WTC11 (cell line): ENCODE results near the gene TSHZ3. TPM values are rescaled to one million over a fixed set of nuclear protein-coding genes. Genes with fewer than 3 reads are reported as not detected.
A peak's percentile ranks its signal among the peaks of the same experiment; 100 is the strongest.

Source experiments
- ATAC-seq: fragments of 200-7000 bp; cut with Tn5 transposase; 2 replicates; pipeline ENCODE4 v1.10.0; 2021; ENCODE audit warnings: mild to moderate bottlenecking, moderate library complexity
- CTCF ChIA-PET: fragments of 300-600 bp; sonication (Branson Sonifier 250); formaldehyde crosslinking; loops from one replicate; lab custom pipeline; 2021; ENCODE audit warnings: antibody characterized with exemption; lab: Charles Lee
- POLR2A ChIA-PET: fragments of 350-600 bp; sonication (Branson Sonifier 250); formaldehyde crosslinking; loops from one replicate; lab custom pipeline; 2021; ENCODE audit warnings: antibody characterized with exemption; lab: Charles Lee
- DNase-seq: peaks from one replicate; pipeline ENCODE4 v3.0.0; 2021; ENCODE audit warnings: low spot score
- H3K27ac Mint-ChIP-seq: 2 replicates; pipeline ENCODE4 v1.8.0; 2021; ENCODE audit warnings: mixed read lengths
- H3K27me3 Mint-ChIP-seq: 2 replicates; pipeline ENCODE4 v1.8.0; 2021; ENCODE audit warnings: low read depth, mild to moderate bottlenecking, moderate library complexity, mixed read lengths
- H3K36me3 Mint-ChIP-seq: 2 replicates; pipeline ENCODE4 v1.8.0; 2021; ENCODE audit warnings: mixed read lengths
- H3K4me1 Mint-ChIP-seq: 2 replicates; pipeline ENCODE4 v1.8.0; 2022; ENCODE audit warnings: mixed read lengths
- H3K4me3 Mint-ChIP-seq: 2 replicates; pipeline ENCODE4 v1.8.0; 2021; ENCODE audit warnings: mild to moderate bottlenecking, moderate library complexity, mixed read lengths
- H3K9me3 Mint-ChIP-seq: 2 replicates; pipeline ENCODE4 v1.8.0; 2021; ENCODE audit warnings: mixed read lengths
- AFF4 ChIP-seq: sonication (generic); formaldehyde crosslinking; IDR thresholded peaks from 2 replicates; pipeline ENCODE4 v1.8.1; 2023; ENCODE audit warnings: mild to moderate bottlenecking, missing genetic modification reagents, borderline replicate concordance
- CREM ChIP-seq: sonication (generic); formaldehyde crosslinking; IDR thresholded peaks from 2 replicates; pipeline ENCODE4 v1.8.1; 2022; ENCODE audit warnings: mild to moderate bottlenecking, missing genetic modification reagents, moderate library complexity
- E2F4 ChIP-seq: sonication (generic); formaldehyde crosslinking; IDR thresholded peaks from 2 replicates; pipeline ENCODE4 v1.8.1; 2022; ENCODE audit warnings: low read depth, mild to moderate bottlenecking, moderate library complexity, missing genetic modification reagents, borderline replicate concordance
- ELF4 ChIP-seq: sonication (generic); formaldehyde crosslinking; IDR thresholded peaks from 2 replicates; pipeline ENCODE4 v1.8.1; 2022; ENCODE audit warnings: low read depth, mild to moderate bottlenecking, moderate library complexity, missing genetic modification reagents
- ESRRA ChIP-seq: sonication (generic); formaldehyde crosslinking; IDR thresholded peaks from 2 replicates; pipeline ENCODE4 v1.8.1; 2022; ENCODE audit warnings: mild to moderate bottlenecking, missing genetic modification reagents, borderline replicate concordance
- GABPB1 ChIP-seq: sonication (generic); formaldehyde crosslinking; IDR thresholded peaks from 2 replicates; pipeline ENCODE4 v1.8.1; 2023; ENCODE audit warnings: mild to moderate bottlenecking, missing genetic modification reagents
- IRF2 ChIP-seq: sonication (generic); formaldehyde crosslinking; IDR thresholded peaks from 2 replicates; pipeline ENCODE4 v1.8.0; 2022; ENCODE audit warnings: low read depth, missing genetic modification reagents, borderline replicate concordance
- MXD4 ChIP-seq: fragments of 250-450 bp; sonication (Bioruptor Pico); IDR thresholded peaks from 2 replicates; pipeline ENCODE4 v1.8.0; 2021; ENCODE audit warnings: mild to moderate bottlenecking, moderate library complexity, borderline replicate concordance
- NFE2L1 ChIP-seq: sonication (generic); formaldehyde crosslinking; IDR thresholded peaks from 2 replicates; pipeline ENCODE4 v1.8.1; 2023; ENCODE audit warnings: missing genetic modification reagents
- PRRX2 ChIP-seq: fragments of 250-450 bp; sonication (Bioruptor Pico); IDR thresholded peaks from 2 replicates; pipeline ENCODE4 v1.8.0; 2021; ENCODE audit warnings: mild to moderate bottlenecking
- RELA ChIP-seq: sonication (generic); formaldehyde crosslinking; IDR thresholded peaks from 2 replicates; pipeline ENCODE4 v1.8.1; 2022; ENCODE audit warnings: missing genetic modification reagents, mild to moderate bottlenecking, borderline replicate concordance
- RORB ChIP-seq: fragments of 250-450 bp; sonication (Bioruptor Pico); IDR thresholded peaks from 2 replicates; pipeline ENCODE4 v1.9.0; 2021; ENCODE audit warnings: mild to moderate bottlenecking
- ZBTB43 ChIP-seq: sonication (generic); formaldehyde crosslinking; IDR thresholded peaks from 2 replicates; pipeline ENCODE4 v1.8.1; 2023; ENCODE audit warnings: mild to moderate bottlenecking, missing genetic modification reagents
- ZNF138 ChIP-seq: sonication (generic); formaldehyde crosslinking; conservative IDR thresholded peaks from 2 replicates; pipeline ENCODE4 v1.8.1; 2022; ENCODE audit warnings: mild to moderate bottlenecking, moderate library complexity, missing genetic modification reagents
- ZNF219 ChIP-seq: sonication (generic); formaldehyde crosslinking; IDR thresholded peaks from 2 replicates; pipeline ENCODE4 v1.8.0; 2023; ENCODE audit warnings: missing genetic modification reagents, mild to moderate bottlenecking, borderline replicate concordance
- ZNF263 ChIP-seq: sonication (generic); formaldehyde crosslinking; IDR thresholded peaks from 2 replicates; pipeline ENCODE4 v1.8.1; 2022; ENCODE audit warnings: low read depth, mild to moderate bottlenecking, moderate library complexity, missing genetic modification reagents
- ZNF423 ChIP-seq: fragments of 250-450 bp; sonication (Bioruptor Pico); IDR thresholded peaks from 2 replicates; pipeline ENCODE4 v2.1.2; 2022; ENCODE audit warnings: mild to moderate bottlenecking, moderate library complexity
- ZSCAN18 ChIP-seq: fragments of 250-450 bp; sonication (Bioruptor Pico); IDR thresholded peaks from 2 replicates; pipeline ENCODE4 v2.1.2; 2022; ENCODE audit warnings: mild to moderate bottlenecking, moderate library complexity
- total RNA-seq: library from RNA; stranded (reverse); gene quantifications from 3 replicates; pipeline ENCODE4 v1.2.3, GENCODE V29; 2021
- TF ChIP-seq, protein P1 (sequence below): sonication (generic); formaldehyde crosslinking; conservative IDR thresholded peaks from 2 replicates; pipeline ENCODE4 v1.8.1; 2022; ENCODE audit warnings: mild to moderate bottlenecking, missing genetic modification reagents
- TF ChIP-seq, protein P2 (sequence below): fragments of 250-450 bp; sonication (Bioruptor Pico); IDR thresholded peaks from 2 replicates; pipeline ENCODE4 v1.9.0; 2021; ENCODE audit warnings: moderate library complexity, mild to moderate bottlenecking, inconsistent platforms, borderline replicate concordance

TSHZ3 gene
- total RNA-seq, 1 experiment from 2014 or later = 21.4 TPM

- ChIA-PET CTCF (no interaction called here), POLR2A (no interaction called here)
- TF ChIP-seq ZSCAN18 (CRISPR knock-in tag) (no peak), GABPB1 (no peak), RELA (CRISPR knock-in tag) (no peak), IRF2 (CRISPR knock-in tag) (no peak), MXD4 (CRISPR knock-in tag) (no peak), ELF4 (CRISPR knock-in tag) (no peak), AFF4 (CRISPR knock-in tag) (no peak), ZNF423 (CRISPR knock-in tag) (no peak), ESRRA (CRISPR knock-in tag) (no peak), CREM (CRISPR knock-in tag) (no peak), RORB (CRISPR knock-in tag) (no peak)
- TF ChIP-seq, protein P1, sequence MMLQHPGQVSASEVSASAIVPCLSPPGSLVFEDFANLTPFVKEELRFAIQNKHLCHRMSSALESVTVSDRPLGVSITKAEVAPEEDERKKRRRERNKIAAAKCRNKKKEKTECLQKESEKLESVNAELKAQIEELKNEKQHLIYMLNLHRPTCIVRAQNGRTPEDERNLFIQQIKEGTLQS = no peak
- Mint-ChIP-seq H3K27ac (no peak overlapping the region), H3K4me3 (no peak overlapping the region), H3K36me3 (peaks cover 15% of the 10 kb centered on the region), H3K4me1 (peaks cover 45% of the 10 kb centered on the region), H3K27me3 (no peaks in the 10 kb centered on the region), H3K9me3 (no peaks in the 10 kb centered on the region)
- ATAC-seq (no peak), DNase-seq (no peak)
Observed at GRCh38 chr19:31308781-31309180, 40.5 kb downstream of the TSHZ3 start.

GRCh38 chr19:31307071-31307669, 42.1 kb downstream of the TSHZ3 start:
- Mint-ChIP-seq H3K9me3 (no peaks in the 10 kb centered on the region), H3K4me1 (peaks cover 34% of the 10 kb centered on the region), H3K4me3 (no peak overlapping the region), H3K27me3 (no peaks in the 10 kb centered on the region), H3K36me3 (peaks cover 9% of the 10 kb centered on the region), H3K27ac (peak overlapping the region; percentile 80; the same call in 1 of the 2 replicates)
- ChIA-PET POLR2A (no interaction called here), CTCF (no interaction called here)
- ATAC-seq = no peak
- DNase-seq = no peak
- TF ChIP-seq ZNF219 = no peak
- TF ChIP-seq ZBTB43 = no peak
- TF ChIP-seq PRRX2 (CRISPR knock-in tag) = no peak
- TF ChIP-seq ZNF263 = no peak
- no peak for TF ChIP-seq NFE2L1
- no peak for TF ChIP-seq ELF4 (CRISPR knock-in tag)
- TF ChIP-seq, protein P2, sequence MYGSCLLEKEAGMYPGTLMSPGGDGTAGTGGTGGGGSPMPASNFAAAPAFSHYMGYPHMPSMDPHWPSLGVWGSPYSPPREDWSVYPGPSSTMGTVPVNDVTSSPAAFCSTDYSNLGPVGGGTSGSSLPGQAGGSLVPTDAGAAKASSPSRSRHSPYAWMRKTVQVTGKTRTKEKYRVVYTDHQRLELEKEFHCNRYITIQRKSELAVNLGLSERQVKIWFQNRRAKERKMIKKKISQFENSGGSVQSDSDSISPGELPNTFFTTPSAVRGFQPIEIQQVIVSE (CRISPR knock-in tag) = no peak
- TF ChIP-seq ZNF138 (CRISPR knock-in tag) = no peak
- TF ChIP-seq E2F4 = no peak
- TF ChIP-seq AFF4 (CRISPR knock-in tag) = no peak
